ENCODE results near the gene PTGER3. TPM values are rescaled to one million over a fixed set of nuclear protein-coding genes. Genes with fewer than 3 reads are reported as not detected.

Gene PTGER3
- polyA plus RNA-seq, 3 donors = 0.29 TPM; not detected in 2

DNA sequence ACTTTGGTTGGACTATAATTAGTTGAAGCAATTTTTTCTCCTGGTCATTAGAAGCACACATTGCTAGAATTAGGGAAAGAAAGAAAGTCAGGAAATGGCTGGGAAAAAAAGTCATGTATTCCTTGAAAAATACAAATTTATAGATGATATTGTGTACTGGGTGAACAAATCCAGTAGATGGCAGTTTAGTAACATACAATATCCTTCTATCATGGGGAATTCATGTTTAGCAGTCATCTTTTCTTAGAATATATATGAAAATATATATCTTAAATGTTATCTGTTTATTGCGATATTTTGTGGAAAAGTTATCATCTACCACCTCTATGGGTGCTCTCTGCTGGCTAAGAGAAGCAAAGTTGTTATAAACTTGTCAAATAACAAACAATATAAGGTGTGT is 46.3 kb upstream of the PTGER3 start:
- TF ChIP-seq, protein P1, sequence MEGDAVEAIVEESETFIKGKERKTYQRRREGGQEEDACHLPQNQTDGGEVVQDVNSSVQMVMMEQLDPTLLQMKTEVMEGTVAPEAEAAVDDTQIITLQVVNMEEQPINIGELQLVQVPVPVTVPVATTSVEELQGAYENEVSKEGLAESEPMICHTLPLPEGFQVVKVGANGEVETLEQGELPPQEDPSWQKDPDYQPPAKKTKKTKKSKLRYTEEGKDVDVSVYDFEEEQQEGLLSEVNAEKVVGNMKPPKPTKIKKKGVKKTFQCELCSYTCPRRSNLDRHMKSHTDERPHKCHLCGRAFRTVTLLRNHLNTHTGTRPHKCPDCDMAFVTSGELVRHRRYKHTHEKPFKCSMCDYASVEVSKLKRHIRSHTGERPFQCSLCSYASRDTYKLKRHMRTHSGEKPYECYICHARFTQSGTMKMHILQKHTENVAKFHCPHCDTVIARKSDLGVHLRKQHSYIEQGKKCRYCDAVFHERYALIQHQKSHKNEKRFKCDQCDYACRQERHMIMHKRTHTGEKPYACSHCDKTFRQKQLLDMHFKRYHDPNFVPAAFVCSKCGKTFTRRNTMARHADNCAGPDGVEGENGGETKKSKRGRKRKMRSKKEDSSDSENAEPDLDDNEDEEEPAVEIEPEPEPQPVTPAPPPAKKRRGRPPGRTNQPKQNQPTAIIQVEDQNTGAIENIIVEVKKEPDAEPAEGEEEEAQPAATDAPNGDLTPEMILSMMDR (IDR thresholded peaks at IDR 0.05) = no peak
- no peak overlapping the region for H3K9ac ChIP-seq (ENCODE audit: insufficient read depth, low read length, poor library complexity, severe bottlenecking)
- no peaks in the 10 kb centered on the region for H3K9me3 ChIP-seq (replicated peaks in 1 of 2; ENCODE audit: control insufficient read depth in 1 of 2, insufficient read depth in 1 of 2, low read length in 2 of 2)
- no peak overlapping the region for H3K4me3 ChIP-seq (replicated peaks in 1 of 3; ENCODE audit: low read depth in 2 of 3, low read length in 3 of 3)
- DNase-seq = no peak
- H3K36me3 ChIP-seq (replicated peaks in 1 of 2; ENCODE audit: control insufficient read depth in 1 of 2, insufficient read depth in 2 of 2, low read length in 2 of 2) = no peaks in the 10 kb centered on the region
- H3K79me2 ChIP-seq (ENCODE audit: insufficient read depth, low read length) = no peaks in the 10 kb centered on the region
- Mint-ChIP-seq H3K36me3 (no peaks in the 10 kb centered on the region), H3K4me1 (no peaks in the 10 kb centered on the region), H3K4me3 (no peak overlapping the region), H3K9me3 (no peaks in the 10 kb centered on the region), H3K27me3 (ENCODE audit: low read depth in 3 of 3) (peaks cover 0 to 1% (median 0%) of the 10 kb centered on the region in 3 donors), H3K27ac (no peak overlapping the region)
- no peak overlapping the region for H3K4me2 ChIP-seq (replicated peaks; ENCODE audit: extremely low read depth, low read length, poor library complexity, severe bottlenecking)
- no peak overlapping the region for H3K27ac ChIP-seq (ENCODE audit: low read depth in 1 of 2, low read length in 2 of 2)
- no peaks in the 10 kb centered on the region for H4K20me1 ChIP-seq (ENCODE audit: insufficient read depth, low read length)
- H3K27me3 ChIP-seq (ENCODE audit: control insufficient read depth in 2 of 2, insufficient read depth in 2 of 2, low read length in 2 of 2) = no peaks in the 10 kb centered on the region
- no peaks in the 10 kb centered on the region for H3K4me1 ChIP-seq (ENCODE audit: control insufficient read depth in 1 of 2, insufficient read depth in 2 of 2, low read length in 2 of 2)
- H2AFZ ChIP-seq (ENCODE audit: insufficient read depth, low read depth, low read length, poor library complexity, severe bottlenecking) = no peak overlapping the region
- no CpG with 5 or more reads among the region's 1 CpG for WGBS (ENCODE audit: insufficient coverage)
- intact Hi-C loops (cut with micrococcal nuclease) = no loop called here

DNA sequence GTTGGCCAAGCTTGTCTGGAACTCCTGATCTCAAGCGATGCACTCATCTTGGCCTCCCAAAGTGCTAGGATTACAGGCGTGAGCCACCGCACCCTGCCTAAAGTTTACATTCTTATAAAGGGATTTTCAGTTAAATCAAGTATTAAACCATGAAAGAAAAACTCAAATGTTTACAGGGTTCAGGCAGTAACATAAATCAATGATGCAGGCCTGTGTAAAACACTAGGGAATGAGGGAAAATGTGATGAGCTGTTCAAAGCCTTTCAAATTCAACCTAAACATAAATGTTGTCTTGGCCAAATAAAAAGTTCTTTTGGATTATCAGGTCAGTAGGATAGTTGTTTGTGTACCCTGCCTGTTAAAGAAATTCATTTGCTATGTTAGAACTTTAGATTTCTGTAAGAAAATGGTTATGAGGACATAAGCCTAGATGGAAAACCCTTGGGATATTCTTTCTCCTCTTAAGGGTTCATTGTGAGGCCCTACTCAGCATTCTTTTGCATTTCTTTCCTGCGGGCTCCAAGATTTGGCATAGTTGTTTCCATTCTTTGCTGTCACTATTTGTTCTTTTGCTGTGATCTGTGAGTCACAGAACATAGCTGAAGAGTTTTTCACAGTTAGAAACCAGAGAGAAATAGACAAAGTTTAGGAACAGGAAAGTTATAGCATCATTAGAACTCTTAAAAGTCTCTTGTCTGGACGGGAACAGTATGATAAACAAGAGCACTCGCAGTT is 42.1 kb upstream of the PTGER3 start:
- peaks cover 1 to 6% (median 2%) of the 10 kb centered on the region in 3 donors for H3K27me3 Mint-ChIP-seq (ENCODE audit: low read depth in 3 of 3)
- Histone ChIP-seq H3K27ac (ENCODE audit: low read depth in 1 of 2, low read length in 2 of 2) (no peak overlapping the region), H3K36me3 (replicated peaks in 1 of 2; ENCODE audit: control insufficient read depth in 1 of 2, insufficient read depth in 2 of 2, low read length in 2 of 2) (no peaks in the 10 kb centered on the region), H4K20me1 (ENCODE audit: insufficient read depth, low read length) (no peaks in the 10 kb centered on the region), H3K4me1 (ENCODE audit: control insufficient read depth in 1 of 2, insufficient read depth in 2 of 2, low read length in 2 of 2) (no peaks in the 10 kb centered on the region), H3K79me2 (ENCODE audit: insufficient read depth, low read length) (no peaks in the 10 kb centered on the region), H3K27me3 (ENCODE audit: control insufficient read depth in 2 of 2, insufficient read depth in 2 of 2, low read length in 2 of 2) (no peaks in the 10 kb centered on the region), H3K4me3 (replicated peaks in 1 of 3; ENCODE audit: low read depth in 2 of 3, low read length in 3 of 3) (no peak overlapping the region), H3K9me3 (replicated peaks in 1 of 2; ENCODE audit: control insufficient read depth in 1 of 2, insufficient read depth in 1 of 2, low read length in 2 of 2) (no peaks in the 10 kb centered on the region), H3K4me2 (replicated peaks; ENCODE audit: extremely low read depth, low read length, poor library complexity, severe bottlenecking) (no peak overlapping the region), H2AFZ (ENCODE audit: insufficient read depth, low read depth, low read length, poor library complexity, severe bottlenecking) (no peak overlapping the region), H3K9ac (ENCODE audit: insufficient read depth, low read length, poor library complexity, severe bottlenecking) (no peak overlapping the region)
- H3K36me3 Mint-ChIP-seq = no peaks in the 10 kb centered on the region
- 89% methylated on average over 3 of the region's 6 CpGs for WGBS (ENCODE audit: insufficient coverage)
- H3K9me3 Mint-ChIP-seq = peaks cover 0 to 2% (median 0%) of the 10 kb centered on the region in 7 donors
- no peak overlapping the region for H3K4me3 Mint-ChIP-seq
- no peak for DNase-seq
- intact Hi-C loops (cut with micrococcal nuclease) = loop anchor here in 1 of 2 donors (10.0 kb wide), 1 partner anchor 885 kb away; the partner anchor contains the start of gene LRRC40
- H3K4me1 Mint-ChIP-seq = no peaks in the 10 kb centered on the region
- TF ChIP-seq, protein P1 (IDR thresholded peaks at IDR 0.05) = no peak
- no peak overlapping the region for H3K27ac Mint-ChIP-seq

Measured in CD14-positive monocyte (primary cell).